Measurements from ENCODE around the gene TBC1D9B. TPM values are rescaled to one million over a fixed set of nuclear protein-coding genes. Genes with fewer than 3 reads are reported as not detected.

TBC1D9B gene
- total RNA-seq, 4 donors from 2014 or later, result 97.5 to 177 (median 116) TPM

- Histone ChIP-seq H3K4me3 (no peak overlapping the region), H3K4me1 (no peaks in the 10 kb centered on the region), H3K27me3 (no peaks in the 10 kb centered on the region), H3K27ac (no peak overlapping the region), H3K36me3 (peaks cover 70% of the 10 kb centered on the region), H3K9me3 (no peaks in the 10 kb centered on the region)
- 94% methylated on average over 9 of the region's 13 CpGs for WGBS
- DNase-seq (ENCODE audit: low spot score in 2 of 2), result no peak
- no peak for TF ChIP-seq EP300 (IDR thresholded peaks at IDR 0.05)
- no peak for TF ChIP-seq CTCF (IDR thresholded peaks at IDR 0.05)
- no peak for TF ChIP-seq POLR2AphosphoS5 (IDR thresholded peaks at IDR 0.05)
- TF ChIP-seq POLR2A (IDR thresholded peaks at IDR 0.05), result no peak
These were observed 28.0 kb downstream of the TBC1D9B start for GRCh38 chr5:179879690-179880010.

- no peaks in the 10 kb centered on the region for H3K27me3 ChIP-seq
- DNase-seq (ENCODE audit: low spot score in 2 of 2), result no peak
- no peaks in the 10 kb centered on the region for H3K4me1 ChIP-seq
- no peaks in the 10 kb centered on the region for H3K9me3 ChIP-seq
- 84% methylated on average over 9 of the region's 31 CpGs for WGBS
- no peak overlapping the region for H3K27ac ChIP-seq
- no peak overlapping the region for H3K4me3 ChIP-seq
- peaks cover 70% of the 10 kb centered on the region for H3K36me3 ChIP-seq
- TF ChIP-seq POLR2A (IDR thresholded peaks at IDR 0.05) (no peak), EP300 (IDR thresholded peaks at IDR 0.05) (no peak), POLR2AphosphoS5 (IDR thresholded peaks at IDR 0.05) (no peak), CTCF (IDR thresholded peaks at IDR 0.05) (no peak)
These were observed 28.6 kb downstream of the TBC1D9B start for GRCh38 chr5:179879003-179879689.

GRCh38 chr5:179878222-179879002 is 29.3 kb downstream of the TBC1D9B start:
- WGBS, result 81% methylated on average over 9 of the region's 26 CpGs

GRCh38 chr5:179876610-179876952 is 31.1 kb downstream of the TBC1D9B start:
- Histone ChIP-seq H3K4me3 (no peak overlapping the region), H3K27me3 (no peaks in the 10 kb centered on the region), H3K27ac (no peak overlapping the region), H3K9me3 (no peaks in the 10 kb centered on the region), H3K36me3 (peaks cover 84% of the 10 kb centered on the region), H3K4me1 (no peaks in the 10 kb centered on the region)
- no peak for DNase-seq (ENCODE audit: low spot score in 2 of 2)
- TF ChIP-seq POLR2A (IDR thresholded peaks at IDR 0.05), result no peak
- no peak for TF ChIP-seq POLR2AphosphoS5 (IDR thresholded peaks at IDR 0.05)
- TF ChIP-seq EP300 (IDR thresholded peaks at IDR 0.05), result no peak
- TF ChIP-seq CTCF (IDR thresholded peaks at IDR 0.05), result no peak
- WGBS, result 96% methylated on average over 3 of the region's 3 CpGs

More at GRCh38 chr5:179878222-179879002, 29.3 kb downstream of the TBC1D9B start:
- no peaks in the 10 kb centered on the region for H3K27me3 ChIP-seq
- H3K27ac ChIP-seq, result no peak overlapping the region
- H3K4me1 ChIP-seq, result no peaks in the 10 kb centered on the region
- peaks cover 70% of the 10 kb centered on the region for H3K36me3 ChIP-seq
- no peaks in the 10 kb centered on the region for H3K9me3 ChIP-seq
- H3K4me3 ChIP-seq, result no peak overlapping the region
- no peak for DNase-seq (ENCODE audit: low spot score in 2 of 2)
- no peak for TF ChIP-seq CTCF (IDR thresholded peaks at IDR 0.05)
- TF ChIP-seq POLR2A (IDR thresholded peaks at IDR 0.05), result no peak
- TF ChIP-seq EP300 (IDR thresholded peaks at IDR 0.05), result no peak
- TF ChIP-seq POLR2AphosphoS5 (IDR thresholded peaks at IDR 0.05), result no peak
